Right renal pelvis (tissue), 4 donors: ENCODE measurements around the gene ARHGEF26. TPM values are rescaled to one million over a fixed set of nuclear protein-coding genes. Genes with fewer than 3 reads are reported as not detected.

Source experiments
- polyA plus RNA-seq, 4 donors: library from polyadenylated mRNA; unstranded; fragments of 120-200 nt; gene quantifications; one replicate each; pipeline ENCODE4 v1.2.1, GENCODE V29; 2013; ENCODE audit not compliant: insufficient read length in 4 of 4

ARHGEF26 gene
- polyA plus RNA-seq, 4 donors, result 14.5 to 17.3 (median 15.7) TPM

Other genes with a start within 250 kb of the ARHGEF26 start
- gene DHX36, start 203.1 kb downstream of the ARHGEF26 start, polyA plus RNA-seq, result 10 to 100 TPM; 67.7 to 88.6 (median 75.4) TPM